ENCODE results near the gene PDHX.

GRCh38 chr11:35016916-35017315, 100.5 kb downstream of the PDHX start:
- no peak for TF ChIP-seq POLR2A (IDR thresholded peaks at IDR 0.05; ENCODE audit: low read length)
- TF ChIP-seq GATA1 (IDR thresholded peaks at IDR 0.05; ENCODE audit: low read depth, low read length) = no peak
